GM12865 (cell line): ENCODE measurements around the gene TMEM132D.
"Not testable (repeated sequence)": the region's sequence is repeated elsewhere in the genome, so short reads cannot be mapped to it uniquely, and the experiment has no call there.

Experiments
- DNase-seq: peaks from one replicate; pipeline ENCODE4 v3.0.0; 2010; ENCODE audit warnings: low read depth
- H3K4me3 ChIP-seq: 2 replicates; pipeline ENCODE4 v1.5.1; 2011; ENCODE audit warnings: mild to moderate bottlenecking, low read depth, low read length, control low read depth
- CTCF ChIP-seq: IDR thresholded peaks from 2 replicates; pipeline ENCODE4 v1.5.1; 2011; ENCODE audit warnings: low read length, control low read depth, low read depth, inconsistent platforms; ENCODE audit not compliant: insufficient read depth; ENCODE audit errors: missing control alignments

TMEM132D gene

GRCh38 chr12:129558036-129558435 lies 345.8 kb downstream of the TMEM132D start:
- TF ChIP-seq CTCF: no peak
- no peak for DNase-seq
- no peak overlapping the region for H3K4me3 ChIP-seq

GRCh38 chr12:129556082-129556481 lies 347.7 kb downstream of the TMEM132D start:
- TF ChIP-seq CTCF: no peak
- no peak overlapping the region for H3K4me3 ChIP-seq
- DNase-seq: no peak

- no peak for DNase-seq
- H3K4me3 ChIP-seq: no peak overlapping the region
- no peak for TF ChIP-seq CTCF
These were observed 350.7 kb downstream of the TMEM132D start for GRCh38 chr12:129552996-129553750.

GRCh38 chr12:129551441-129551840 lies 352.4 kb downstream of the TMEM132D start:
- DNase-seq: no peak
- no peak for TF ChIP-seq CTCF
- no peak overlapping the region for H3K4me3 ChIP-seq

GRCh38 chr12:129550353-129550752 lies 353.5 kb downstream of the TMEM132D start:
- DNase-seq: no peak

GRCh38 chr12:129549656-129550055 lies 354.2 kb downstream of the TMEM132D start:
- DNase-seq: no peak
- H3K4me3 ChIP-seq: no peak overlapping the region
- no peak for TF ChIP-seq CTCF

More at GRCh38 chr12:129550353-129550752, 353.5 kb downstream of the TMEM132D start:
- H3K4me3 ChIP-seq: no peak overlapping the region
- no peak for TF ChIP-seq CTCF

GRCh38 chr12:129549020-129549419 lies 354.8 kb downstream of the TMEM132D start:
- DNase-seq, H3K4me3 ChIP-seq: not testable (repeated sequence)
